PC-3 (cell line): ENCODE data around the gene WDR1.

Experiments
- CTCF ChIP-seq: fragments of 300-600 bp; sonication (generic); conservative IDR thresholded peaks from 2 replicates; pipeline ENCODE4 v1.5.1; 2017; ENCODE audit warnings: antibody characterized with exemption, low read depth, mild to moderate bottlenecking, low read length
- EZH2 ChIP-seq: fragments of 300-600 bp; sonication (generic); IDR thresholded peaks from one replicate; pipeline ENCODE4 v1.6.1; 2017; ENCODE audit warnings: antibody characterized with exemption, mild to moderate bottlenecking, low read length; ENCODE audit not compliant: unreplicated experiment
- EZH2phosphoT487 ChIP-seq: fragments of 300-600 bp; sonication (generic); IDR thresholded peaks from 2 replicates; pipeline ENCODE4 v1.6.1; 2018; ENCODE audit warnings: mild to moderate bottlenecking, antibody characterized with exemption, low read length, borderline replicate concordance

GRCh38 chr4:10050261-10050661, 66.3 kb downstream of the WDR1 start:
- no peak for TF ChIP-seq CTCF
- no peak for TF ChIP-seq EZH2phosphoT487
- no peak for TF ChIP-seq EZH2
